ENCODE results near the gene MRPS9.

GRCh38 chr2:105092797-105093196 is 54.9 kb downstream of the MRPS9 start:
- TF ChIP-seq CTCF (IDR thresholded peaks at IDR 0.05; ENCODE audit: low read depth, low read length) (no peak), EZH2phosphoT487 (IDR thresholded peaks at IDR 0.05; ENCODE audit: low read depth) (no peak)

Measured in OCI-LY3 (cell line).